Measurements from ENCODE around the gene TEX264. TPM values are rescaled to one million over a fixed set of nuclear protein-coding genes. Genes with fewer than 3 reads are reported as not detected.
A peak's percentile ranks its signal among the peaks of the same experiment; 100 is the strongest.

Gene TEX264
- total and polyA plus RNA-seq, 2 of the 13 experiments (the other 11 are each of a cell fraction or from before 2014, with no cell fraction given), result 35.2 to 52.1 TPM

GRCh38 chr3:51671734-51672475, 853 bp downstream of the TEX264 start:
- H3K4me2 ChIP-seq (ENCODE audit: low read depth, low read length), result peak overlapping the region; percentile 96
- no peaks in the 10 kb centered on the region for H3K27me3 ChIP-seq (ENCODE audit: control insufficient read depth in 1 of 2, insufficient read depth in 2 of 2, low read length in 2 of 2)
- FAIRE-seq (peak; percentile 87), ATAC-seq (peak; percentile 81), DNase-seq (ENCODE audit: low spot score) (peak; percentile 77)
- peaks cover 4 to 6% of the 10 kb centered on the region in 2 experiments; a peak in 3 of 5 replicates for H3K36me3 ChIP-seq (replicated peaks in 1 of 2; ENCODE audit: control insufficient read depth in 1 of 2, insufficient read depth in 2 of 2, low read length in 2 of 2)
- intact Hi-C loops (cut with micrococcal nuclease; ENCODE audit: unreplicated experiment), result loop anchor here (10.0 kb wide), 1 partner anchor 287 kb away; the partner anchor contains the start of gene MANF
- no peaks in the 10 kb centered on the region for H4K20me1 ChIP-seq (ENCODE audit: insufficient read depth, low read length)
- peaks cover 4% of the 10 kb centered on the region for H3K79me2 ChIP-seq (ENCODE audit: insufficient read depth, low read length)
- no peak overlapping the region for H2AFZ ChIP-seq (ENCODE audit: low read length)
- no TSS peak for BruUV-seq (replicated peaks)
- peaks cover 44% of the 10 kb centered on the region for H3K4me1 ChIP-seq (ENCODE audit: insufficient read depth, low read length)
- H3K9ac ChIP-seq (ENCODE audit: insufficient read depth, low read depth, low read length), result peak overlapping the region; percentile 84
- ChIA-PET POLR2A (interaction anchor here (0.8 to 4.2 kb wide), 11 partner anchors 10 to 1060 kb away, joined by 3 to 44 read pairs (median 4); partner anchors contain the start of genes CISH, DCAF1, MANF and RAD54L2), CTCF (ENCODE audit: low intra/inter-chr PET ratio, low total read pairs) (no interaction called here)
- peak overlapping the region; percentile 89 for H3K27ac ChIP-seq (ENCODE audit: extremely low read length, insufficient read depth, low read length)
- in situ Hi-C loops (cut with HindIII; ENCODE audit: extremely low pct_ligation_motif_present, low pct_unique_long_range_greater_than_20kb), result no loop called here
- 17% methylated on average over 23 of the region's 40 CpGs for WGBS (ENCODE audit: low lambda C conversion rate)
- peak overlapping the region; percentile 79 to 99 (median 80) for H3K4me3 ChIP-seq (replicated peaks in 1 of 3; ENCODE audit: insufficient read depth in 1 of 3, low read depth in 2 of 3, low read length in 3 of 3)
- H3K9me3 ChIP-seq (ENCODE audit: low read length), result no peaks in the 10 kb centered on the region
- TF ChIP-seq CBFB (CRISPR knock-in tag; IDR thresholded peaks at IDR 0.05) (no peak), ZNF180 (CRISPR knock-in tag; IDR thresholded peaks at IDR 0.05; ENCODE audit: borderline replicate concordance, low read depth) (no peak), AHDC1 (CRISPR knock-in tag; IDR thresholded peaks at IDR 0.05; ENCODE audit: borderline replicate concordance) (no peak), MEIS1 (CRISPR knock-in tag; IDR thresholded peaks at IDR 0.05; ENCODE audit: borderline replicate concordance) (peak; percentile 90; the same call in 1 of the 2 replicates), ZNF33B (CRISPR knock-in tag; IDR thresholded peaks at IDR 0.05) (peak; percentile 87), ZNF761 (CRISPR knock-in tag; conservative IDR thresholded peaks at IDR 0.05) (peak; percentile 91), GATAD1 (CRISPR knock-in tag; IDR thresholded peaks at IDR 0.05) (peak; percentile 67; the same call in 1 of the 2 replicates), FOXO1 (CRISPR knock-in tag; IDR thresholded peaks at IDR 0.05) (no peak; the same call in 1 of the 2 replicates), ZNF292 (CRISPR knock-in tag; IDR thresholded peaks at IDR 0.05; ENCODE audit: borderline replicate concordance, low read depth) (no peak), THAP11 (CRISPR knock-in tag; IDR thresholded peaks at IDR 0.05) (peak; percentile 37; the same call in 1 of the 2 replicates), PTBP1 (IDR thresholded peaks at IDR 0.05; ENCODE audit: low read depth, low read length, poor library complexity, severe bottlenecking) (no peak), POLR2A (IDR thresholded peaks at IDR 0.05; ENCODE audit: insufficient read depth in 1 of 2, low read depth in 2 of 2, low read length in 2 of 2) (peak; percentile 52 to 85; a peak in 3 of 4 replicates), HNF1B (CRISPR knock-in tag; IDR thresholded peaks at IDR 0.05) (no peak), ZNF280B (CRISPR knock-in tag; IDR thresholded peaks at IDR 0.05; ENCODE audit: borderline replicate concordance) (peak; percentile 38; the same call in 1 of the 2 replicates)
